ENCODE measurements around the gene P4HA3.

DNA sequence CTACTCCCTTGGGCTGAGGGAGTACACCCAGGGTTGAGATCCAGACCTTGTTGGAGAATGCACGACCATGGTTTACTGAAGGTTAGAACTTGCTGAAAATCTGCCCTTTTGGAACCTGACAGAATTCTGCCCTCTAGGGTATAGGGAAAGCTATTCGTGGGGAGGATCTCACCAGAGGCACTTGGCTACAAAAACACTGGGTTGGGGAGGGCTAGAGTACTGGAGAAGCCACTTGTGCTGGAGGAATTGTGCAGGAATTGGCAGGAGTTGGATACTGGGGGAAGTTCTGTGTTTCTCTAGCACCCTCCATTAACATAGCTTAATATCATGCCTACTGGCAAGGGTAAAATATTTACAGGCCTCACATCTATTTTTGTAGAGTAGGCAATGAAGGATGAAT, 84.5 kb downstream of the P4HA3 start:
- TF ChIP-seq, protein P1, sequence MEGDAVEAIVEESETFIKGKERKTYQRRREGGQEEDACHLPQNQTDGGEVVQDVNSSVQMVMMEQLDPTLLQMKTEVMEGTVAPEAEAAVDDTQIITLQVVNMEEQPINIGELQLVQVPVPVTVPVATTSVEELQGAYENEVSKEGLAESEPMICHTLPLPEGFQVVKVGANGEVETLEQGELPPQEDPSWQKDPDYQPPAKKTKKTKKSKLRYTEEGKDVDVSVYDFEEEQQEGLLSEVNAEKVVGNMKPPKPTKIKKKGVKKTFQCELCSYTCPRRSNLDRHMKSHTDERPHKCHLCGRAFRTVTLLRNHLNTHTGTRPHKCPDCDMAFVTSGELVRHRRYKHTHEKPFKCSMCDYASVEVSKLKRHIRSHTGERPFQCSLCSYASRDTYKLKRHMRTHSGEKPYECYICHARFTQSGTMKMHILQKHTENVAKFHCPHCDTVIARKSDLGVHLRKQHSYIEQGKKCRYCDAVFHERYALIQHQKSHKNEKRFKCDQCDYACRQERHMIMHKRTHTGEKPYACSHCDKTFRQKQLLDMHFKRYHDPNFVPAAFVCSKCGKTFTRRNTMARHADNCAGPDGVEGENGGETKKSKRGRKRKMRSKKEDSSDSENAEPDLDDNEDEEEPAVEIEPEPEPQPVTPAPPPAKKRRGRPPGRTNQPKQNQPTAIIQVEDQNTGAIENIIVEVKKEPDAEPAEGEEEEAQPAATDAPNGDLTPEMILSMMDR (conservative IDR thresholded peaks at IDR 0.05; ENCODE audit: low read depth, low read length): peak; percentile 45
- TF ChIP-seq EZH2 (IDR thresholded peaks at IDR 0.05; ENCODE audit: low read length, unreplicated experiment) (no peak), EZH2phosphoT487 (IDR thresholded peaks at IDR 0.05; ENCODE audit: borderline replicate concordance, low read length) (no peak)

All from PC-3 (cell line).